Measurements from ENCODE around the gene DNAJC4. TPM values are rescaled to one million over a fixed set of nuclear protein-coding genes. Genes with fewer than 3 reads are reported as not detected.

The DNAJC4 gene
- total RNA-seq, 1 experiment from 2014 or later: 26.0 TPM

DNA sequence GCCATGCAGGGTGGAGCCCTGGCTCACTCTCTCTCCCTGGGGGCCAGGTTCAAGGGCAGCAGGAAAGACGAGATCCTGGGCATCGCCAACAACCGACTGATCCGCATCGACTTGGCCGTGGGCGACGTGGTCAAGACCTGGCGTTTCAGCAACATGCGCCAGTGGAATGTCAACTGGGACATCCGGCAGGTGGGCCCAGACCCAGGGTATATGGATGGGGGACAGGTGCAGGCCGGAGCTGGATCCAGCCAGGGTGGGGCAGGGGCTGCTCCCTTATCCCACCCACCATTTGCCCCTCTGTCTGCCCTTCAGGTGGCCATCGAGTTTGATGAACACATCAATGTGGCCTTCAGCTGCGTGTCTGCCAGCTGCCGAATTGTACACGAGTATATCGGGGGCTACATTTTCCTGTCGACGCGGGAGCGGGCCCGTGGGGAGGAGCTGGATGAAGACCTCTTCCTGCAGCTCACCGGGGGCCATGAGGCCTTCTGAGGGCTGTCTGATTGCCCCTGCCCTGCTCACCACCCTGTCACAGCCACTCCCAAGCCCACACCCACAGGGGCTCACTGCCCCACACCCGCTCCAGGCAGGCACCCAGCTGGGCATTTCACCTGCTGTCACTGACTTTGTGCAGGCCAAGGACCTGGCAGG is 7.2 kb upstream of the DNAJC4 start:
- DNase-seq (ENCODE audit: low spot score): no peak
- Mint-ChIP-seq H3K27me3 (ENCODE audit: low read depth) (no peaks in the 10 kb centered on the region), H3K36me3 (no peaks in the 10 kb centered on the region), H3K27ac (no peak overlapping the region), H3K4me3 (no peak overlapping the region), H3K9me3 (no peaks in the 10 kb centered on the region), H3K4me1 (peaks cover 15% of the 10 kb centered on the region)
- ATAC-seq: no peak
- TF ChIP-seq, protein P1, sequence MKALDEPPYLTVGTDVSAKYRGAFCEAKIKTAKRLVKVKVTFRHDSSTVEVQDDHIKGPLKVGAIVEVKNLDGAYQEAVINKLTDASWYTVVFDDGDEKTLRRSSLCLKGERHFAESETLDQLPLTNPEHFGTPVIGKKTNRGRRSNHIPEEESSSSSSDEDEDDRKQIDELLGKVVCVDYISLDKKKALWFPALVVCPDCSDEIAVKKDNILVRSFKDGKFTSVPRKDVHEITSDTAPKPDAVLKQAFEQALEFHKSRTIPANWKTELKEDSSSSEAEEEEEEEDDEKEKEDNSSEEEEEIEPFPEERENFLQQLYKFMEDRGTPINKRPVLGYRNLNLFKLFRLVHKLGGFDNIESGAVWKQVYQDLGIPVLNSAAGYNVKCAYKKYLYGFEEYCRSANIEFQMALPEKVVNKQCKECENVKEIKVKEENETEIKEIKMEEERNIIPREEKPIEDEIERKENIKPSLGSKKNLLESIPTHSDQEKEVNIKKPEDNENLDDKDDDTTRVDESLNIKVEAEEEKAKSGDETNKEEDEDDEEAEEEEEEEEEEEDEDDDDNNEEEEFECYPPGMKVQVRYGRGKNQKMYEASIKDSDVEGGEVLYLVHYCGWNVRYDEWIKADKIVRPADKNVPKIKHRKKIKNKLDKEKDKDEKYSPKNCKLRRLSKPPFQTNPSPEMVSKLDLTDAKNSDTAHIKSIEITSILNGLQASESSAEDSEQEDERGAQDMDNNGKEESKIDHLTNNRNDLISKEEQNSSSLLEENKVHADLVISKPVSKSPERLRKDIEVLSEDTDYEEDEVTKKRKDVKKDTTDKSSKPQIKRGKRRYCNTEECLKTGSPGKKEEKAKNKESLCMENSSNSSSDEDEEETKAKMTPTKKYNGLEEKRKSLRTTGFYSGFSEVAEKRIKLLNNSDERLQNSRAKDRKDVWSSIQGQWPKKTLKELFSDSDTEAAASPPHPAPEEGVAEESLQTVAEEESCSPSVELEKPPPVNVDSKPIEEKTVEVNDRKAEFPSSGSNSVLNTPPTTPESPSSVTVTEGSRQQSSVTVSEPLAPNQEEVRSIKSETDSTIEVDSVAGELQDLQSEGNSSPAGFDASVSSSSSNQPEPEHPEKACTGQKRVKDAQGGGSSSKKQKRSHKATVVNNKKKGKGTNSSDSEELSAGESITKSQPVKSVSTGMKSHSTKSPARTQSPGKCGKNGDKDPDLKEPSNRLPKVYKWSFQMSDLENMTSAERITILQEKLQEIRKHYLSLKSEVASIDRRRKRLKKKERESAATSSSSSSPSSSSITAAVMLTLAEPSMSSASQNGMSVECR (CRISPR knock-in tag; IDR thresholded peaks at IDR 0.05; ENCODE audit: borderline replicate concordance): no peak
- TF ChIP-seq ZNF121 (CRISPR knock-in tag; IDR thresholded peaks at IDR 0.05): no peak
- TF ChIP-seq, protein P2, sequence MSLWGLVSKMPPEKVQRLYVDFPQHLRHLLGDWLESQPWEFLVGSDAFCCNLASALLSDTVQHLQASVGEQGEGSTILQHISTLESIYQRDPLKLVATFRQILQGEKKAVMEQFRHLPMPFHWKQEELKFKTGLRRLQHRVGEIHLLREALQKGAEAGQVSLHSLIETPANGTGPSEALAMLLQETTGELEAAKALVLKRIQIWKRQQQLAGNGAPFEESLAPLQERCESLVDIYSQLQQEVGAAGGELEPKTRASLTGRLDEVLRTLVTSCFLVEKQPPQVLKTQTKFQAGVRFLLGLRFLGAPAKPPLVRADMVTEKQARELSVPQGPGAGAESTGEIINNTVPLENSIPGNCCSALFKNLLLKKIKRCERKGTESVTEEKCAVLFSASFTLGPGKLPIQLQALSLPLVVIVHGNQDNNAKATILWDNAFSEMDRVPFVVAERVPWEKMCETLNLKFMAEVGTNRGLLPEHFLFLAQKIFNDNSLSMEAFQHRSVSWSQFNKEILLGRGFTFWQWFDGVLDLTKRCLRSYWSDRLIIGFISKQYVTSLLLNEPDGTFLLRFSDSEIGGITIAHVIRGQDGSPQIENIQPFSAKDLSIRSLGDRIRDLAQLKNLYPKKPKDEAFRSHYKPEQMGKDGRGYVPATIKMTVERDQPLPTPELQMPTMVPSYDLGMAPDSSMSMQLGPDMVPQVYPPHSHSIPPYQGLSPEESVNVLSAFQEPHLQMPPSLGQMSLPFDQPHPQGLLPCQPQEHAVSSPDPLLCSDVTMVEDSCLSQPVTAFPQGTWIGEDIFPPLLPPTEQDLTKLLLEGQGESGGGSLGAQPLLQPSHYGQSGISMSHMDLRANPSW (CRISPR knock-in tag; conservative IDR thresholded peaks at IDR 0.05; ENCODE audit: low read depth): no peak
- TF ChIP-seq SMAD4 (CRISPR knock-in tag; IDR thresholded peaks at IDR 0.05): no peak
- no peak for TF ChIP-seq NR2C2 (CRISPR knock-in tag; IDR thresholded peaks at IDR 0.05)
- TF ChIP-seq, protein P3, sequence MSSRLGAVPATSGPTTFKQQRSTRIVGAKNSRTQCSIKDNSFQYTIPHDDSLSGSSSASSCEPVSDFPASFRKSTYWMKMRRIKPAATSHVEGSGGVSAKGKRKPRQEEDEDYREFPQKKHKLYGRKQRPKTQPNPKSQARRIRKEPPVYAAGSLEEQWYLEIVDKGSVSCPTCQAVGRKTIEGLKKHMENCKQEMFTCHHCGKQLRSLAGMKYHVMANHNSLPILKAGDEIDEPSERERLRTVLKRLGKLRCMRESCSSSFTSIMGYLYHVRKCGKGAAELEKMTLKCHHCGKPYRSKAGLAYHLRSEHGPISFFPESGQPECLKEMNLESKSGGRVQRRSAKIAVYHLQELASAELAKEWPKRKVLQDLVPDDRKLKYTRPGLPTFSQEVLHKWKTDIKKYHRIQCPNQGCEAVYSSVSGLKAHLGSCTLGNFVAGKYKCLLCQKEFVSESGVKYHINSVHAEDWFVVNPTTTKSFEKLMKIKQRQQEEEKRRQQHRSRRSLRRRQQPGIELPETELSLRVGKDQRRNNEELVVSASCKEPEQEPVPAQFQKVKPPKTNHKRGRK (CRISPR knock-in tag; IDR thresholded peaks at IDR 0.05; ENCODE audit: borderline replicate concordance): no peak
- TF ChIP-seq, protein P4, sequence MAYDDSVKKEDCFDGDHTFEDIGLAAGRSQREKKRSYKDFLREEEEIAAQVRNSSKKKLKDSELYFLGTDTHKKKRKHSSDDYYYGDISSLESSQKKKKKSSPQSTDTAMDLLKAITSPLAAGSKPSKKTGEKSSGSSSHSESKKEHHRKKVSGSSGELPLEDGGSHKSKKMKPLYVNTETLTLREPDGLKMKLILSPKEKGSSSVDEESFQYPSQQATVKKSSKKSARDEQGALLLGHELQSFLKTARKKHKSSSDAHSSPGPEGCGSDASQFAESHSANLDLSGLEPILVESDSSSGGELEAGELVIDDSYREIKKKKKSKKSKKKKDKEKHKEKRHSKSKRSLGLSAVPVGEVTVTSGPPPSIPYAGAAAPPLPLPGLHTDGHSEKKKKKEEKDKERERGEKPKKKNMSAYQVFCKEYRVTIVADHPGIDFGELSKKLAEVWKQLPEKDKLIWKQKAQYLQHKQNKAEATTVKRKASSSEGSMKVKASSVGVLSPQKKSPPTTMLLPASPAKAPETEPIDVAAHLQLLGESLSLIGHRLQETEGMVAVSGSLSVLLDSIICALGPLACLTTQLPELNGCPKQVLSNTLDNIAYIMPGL (CRISPR knock-in tag; IDR thresholded peaks at IDR 0.05): no peak
- TF ChIP-seq, protein P5, sequence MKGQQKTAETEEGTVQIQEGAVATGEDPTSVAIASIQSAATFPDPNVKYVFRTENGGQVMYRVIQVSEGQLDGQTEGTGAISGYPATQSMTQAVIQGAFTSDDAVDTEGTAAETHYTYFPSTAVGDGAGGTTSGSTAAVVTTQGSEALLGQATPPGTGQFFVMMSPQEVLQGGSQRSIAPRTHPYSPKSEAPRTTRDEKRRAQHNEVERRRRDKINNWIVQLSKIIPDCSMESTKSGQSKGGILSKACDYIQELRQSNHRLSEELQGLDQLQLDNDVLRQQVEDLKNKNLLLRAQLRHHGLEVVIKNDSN (CRISPR knock-in tag; IDR thresholded peaks at IDR 0.05): no peak
- ChIA-PET CTCF (interaction anchor here (1.0 to 2.1 kb wide), 2 partner anchors 18 to 19 kb away, joined by 3 to 7 read pairs; no protein-coding TSS in a partner anchor), POLR2A (interaction anchor here (0.6 to 1.0 kb wide), 3 partner anchors 9 to 22 kb away, joined by 3 to 5 read pairs (median 5); no protein-coding TSS in a partner anchor)

DNA sequence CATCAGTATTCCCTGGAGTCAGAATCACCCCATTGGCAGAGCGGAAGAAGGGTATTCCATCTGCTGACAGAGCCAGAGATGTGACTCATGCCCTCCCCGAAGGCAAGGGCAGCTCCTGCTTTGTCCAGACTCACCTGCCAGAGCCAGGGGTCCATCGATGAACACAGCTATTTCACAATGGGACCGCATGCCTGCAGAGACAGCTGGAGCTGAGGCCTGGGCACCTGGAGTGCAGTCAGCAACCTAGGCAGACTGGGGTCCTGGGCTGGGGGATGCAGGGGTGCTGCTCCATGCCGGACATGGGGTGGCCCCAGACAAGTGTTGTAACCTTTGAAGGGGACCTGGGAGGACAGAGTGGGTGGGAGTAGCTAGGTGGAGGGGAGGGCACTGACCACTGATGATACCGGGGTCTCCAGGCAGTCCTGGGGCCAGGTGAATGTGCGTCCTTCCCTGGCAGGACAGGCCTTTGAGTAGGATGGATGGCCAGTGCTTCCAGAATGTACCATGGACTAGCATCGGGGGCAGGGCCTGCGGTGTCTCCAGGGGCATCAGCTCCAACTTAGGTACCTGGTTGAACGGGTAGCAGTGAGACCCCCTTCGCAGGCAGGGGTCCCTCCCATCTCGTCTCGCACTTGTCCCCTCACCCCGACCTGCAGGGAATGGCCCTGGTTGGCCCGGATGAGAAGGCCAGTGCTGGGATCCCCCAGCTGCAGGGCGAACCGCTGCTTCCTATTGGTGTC is 6.0 kb upstream of the DNAJC4 start:
- POLR2A ChIA-PET: interaction anchor here (1.0 kb wide), 1 partner anchor 20 kb away, joined by 3 read pairs; no protein-coding TSS in a partner anchor
- no peak for TF ChIP-seq ZNF219 (CRISPR knock-in tag; IDR thresholded peaks at IDR 0.05; ENCODE audit: borderline replicate concordance)
- TF ChIP-seq TCF7 (CRISPR knock-in tag; IDR thresholded peaks at IDR 0.05; ENCODE audit: low read depth): no peak
- TF ChIP-seq FOXJ3 (CRISPR knock-in tag; IDR thresholded peaks at IDR 0.05; ENCODE audit: borderline replicate concordance): no peak
- TF ChIP-seq, protein P6, sequence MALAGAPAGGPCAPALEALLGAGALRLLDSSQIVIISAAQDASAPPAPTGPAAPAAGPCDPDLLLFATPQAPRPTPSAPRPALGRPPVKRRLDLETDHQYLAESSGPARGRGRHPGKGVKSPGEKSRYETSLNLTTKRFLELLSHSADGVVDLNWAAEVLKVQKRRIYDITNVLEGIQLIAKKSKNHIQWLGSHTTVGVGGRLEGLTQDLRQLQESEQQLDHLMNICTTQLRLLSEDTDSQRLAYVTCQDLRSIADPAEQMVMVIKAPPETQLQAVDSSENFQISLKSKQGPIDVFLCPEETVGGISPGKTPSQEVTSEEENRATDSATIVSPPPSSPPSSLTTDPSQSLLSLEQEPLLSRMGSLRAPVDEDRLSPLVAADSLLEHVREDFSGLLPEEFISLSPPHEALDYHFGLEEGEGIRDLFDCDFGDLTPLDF (CRISPR knock-in tag; IDR thresholded peaks at IDR 0.05): no peak
- TF ChIP-seq, protein P4 (CRISPR knock-in tag; IDR thresholded peaks at IDR 0.05): no peak
- TF ChIP-seq ZNF232 (CRISPR knock-in tag; IDR thresholded peaks at IDR 0.05): no peak

More for the DNA sequence above, 6.0 kb upstream of the DNAJC4 start:
- Mint-ChIP-seq H3K4me1 (peaks cover 16% of the 10 kb centered on the region), H3K27ac (no peak overlapping the region), H3K9me3 (no peaks in the 10 kb centered on the region), H3K4me3 (peak overlapping the region; percentile 81), H3K27me3 (ENCODE audit: low read depth) (no peaks in the 10 kb centered on the region), H3K36me3 (no peaks in the 10 kb centered on the region)
- CTCF ChIA-PET: interaction anchor here (0.7 to 2.1 kb wide), 4 partner anchors 17 to 45 kb away, joined by 3 to 7 read pairs (median 4); partner anchors contain the start of gene STIP1
- DNase-seq (ENCODE audit: low spot score) (no peak), ATAC-seq (no peak)

Data from WTC11 (cell line).